ENCODE measurements around the gene KAT14. TPM values are rescaled to one million over a fixed set of nuclear protein-coding genes. Genes with fewer than 3 reads are reported as not detected.
"Not testable (repeated sequence)": the region's sequence is repeated elsewhere in the genome, so short reads cannot be mapped to it uniquely, and the experiment has no call there.

The KAT14 gene, protein sequence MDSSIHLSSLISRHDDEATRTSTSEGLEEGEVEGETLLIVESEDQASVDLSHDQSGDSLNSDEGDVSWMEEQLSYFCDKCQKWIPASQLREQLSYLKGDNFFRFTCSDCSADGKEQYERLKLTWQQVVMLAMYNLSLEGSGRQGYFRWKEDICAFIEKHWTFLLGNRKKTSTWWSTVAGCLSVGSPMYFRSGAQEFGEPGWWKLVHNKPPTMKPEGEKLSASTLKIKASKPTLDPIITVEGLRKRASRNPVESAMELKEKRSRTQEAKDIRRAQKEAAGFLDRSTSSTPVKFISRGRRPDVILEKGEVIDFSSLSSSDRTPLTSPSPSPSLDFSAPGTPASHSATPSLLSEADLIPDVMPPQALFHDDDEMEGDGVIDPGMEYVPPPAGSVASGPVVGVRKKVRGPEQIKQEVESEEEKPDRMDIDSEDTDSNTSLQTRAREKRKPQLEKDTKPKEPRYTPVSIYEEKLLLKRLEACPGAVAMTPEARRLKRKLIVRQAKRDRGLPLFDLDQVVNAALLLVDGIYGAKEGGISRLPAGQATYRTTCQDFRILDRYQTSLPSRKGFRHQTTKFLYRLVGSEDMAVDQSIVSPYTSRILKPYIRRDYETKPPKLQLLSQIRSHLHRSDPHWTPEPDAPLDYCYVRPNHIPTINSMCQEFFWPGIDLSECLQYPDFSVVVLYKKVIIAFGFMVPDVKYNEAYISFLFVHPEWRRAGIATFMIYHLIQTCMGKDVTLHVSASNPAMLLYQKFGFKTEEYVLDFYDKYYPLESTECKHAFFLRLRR
- 10.7 TPM for polyA plus RNA-seq (2013, experiment 1 of 2; ENCODE audit: insufficient read length)
- polyA plus RNA-seq (2013, experiment 2 of 2; ENCODE audit: insufficient read length): 11.5 TPM

DNA sequence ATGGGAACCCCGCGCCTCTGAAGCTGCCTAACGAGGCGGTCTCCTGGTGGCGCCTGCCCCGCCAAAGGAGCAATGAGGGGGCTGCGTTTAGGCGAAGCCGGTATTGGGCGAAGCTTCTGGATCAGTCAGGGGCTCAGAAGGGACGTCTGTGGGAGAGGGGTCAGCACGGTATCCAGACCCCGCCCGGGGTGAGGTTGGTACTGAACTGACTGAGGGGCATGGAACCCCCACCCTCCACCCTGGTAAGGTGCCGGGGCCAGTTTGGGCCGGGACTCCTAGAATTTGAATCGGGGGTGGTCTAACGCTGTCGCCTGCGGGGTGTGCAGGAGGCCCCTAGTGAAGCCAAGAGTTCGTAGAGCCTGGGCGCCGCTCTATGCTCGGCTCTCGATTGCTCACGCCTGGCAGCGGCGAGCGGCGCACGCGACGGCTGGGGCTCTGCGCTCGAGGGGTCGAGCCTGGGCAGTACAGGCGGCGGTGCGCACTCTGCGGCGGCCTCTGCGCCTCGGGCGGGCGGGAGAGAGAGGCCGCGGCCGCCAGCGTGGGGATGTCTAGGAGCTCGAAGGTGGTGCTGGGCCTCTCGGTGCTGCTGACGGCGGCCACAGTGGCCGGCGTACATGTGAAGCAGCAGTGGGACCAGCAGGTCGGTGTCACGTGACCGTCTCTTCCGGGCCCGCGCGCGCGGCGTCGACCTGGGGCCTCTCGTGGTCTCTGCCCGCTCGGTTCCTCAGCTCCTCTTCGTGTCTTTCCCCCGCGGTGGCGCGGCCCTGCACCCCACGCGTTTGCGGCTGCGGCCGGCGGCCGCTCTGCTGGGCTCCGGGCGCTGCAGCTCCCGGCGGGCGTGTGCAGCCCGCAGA is at the start of gene KAT14, which contains the start of gene PET117:
TSS of gene KAT14 (plus strand) at position 452 of the 854 bp plus-strand sequence. CDS start 4,798 bp downstream, outside the sequence.
TSS of gene PET117 (plus strand) at position 452 of the 854 bp plus-strand sequence. CDS start at position 545, 93 bp downstream.
- DNase-seq: peak; percentile 96

GRCh38 chr20:18088298-18088697 is 49.4 kb upstream of the KAT14 start:
- not testable (repeated sequence) for DNase-seq

DNA sequence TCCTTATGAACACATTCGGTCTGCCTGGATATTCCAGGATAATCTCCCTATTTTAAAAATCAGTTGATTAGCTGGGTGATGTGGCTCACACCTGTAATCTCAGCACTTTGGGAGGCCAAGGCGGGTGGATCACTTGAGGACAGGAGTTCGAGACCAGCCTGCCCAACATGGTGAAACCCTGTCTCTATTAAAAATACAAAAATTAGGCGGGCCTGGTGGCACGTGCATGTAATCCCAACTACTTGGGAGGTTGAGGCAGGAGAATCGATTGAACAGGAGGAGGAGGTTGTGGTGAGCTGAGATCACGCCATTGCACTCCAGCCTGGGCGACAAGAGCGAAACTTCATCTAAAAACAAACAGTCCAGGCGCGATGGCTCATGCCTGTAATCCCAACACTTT is 48.8 kb upstream of the KAT14 start:
- DNase-seq: not testable (repeated sequence)

GRCh38 chr20:18090044-18090443 is 47.6 kb upstream of the KAT14 start:
- DNase-seq: no peak

GRCh38 chr20:18090477-18090876 is 47.2 kb upstream of the KAT14 start:
- DNase-seq: no peak

DNA sequence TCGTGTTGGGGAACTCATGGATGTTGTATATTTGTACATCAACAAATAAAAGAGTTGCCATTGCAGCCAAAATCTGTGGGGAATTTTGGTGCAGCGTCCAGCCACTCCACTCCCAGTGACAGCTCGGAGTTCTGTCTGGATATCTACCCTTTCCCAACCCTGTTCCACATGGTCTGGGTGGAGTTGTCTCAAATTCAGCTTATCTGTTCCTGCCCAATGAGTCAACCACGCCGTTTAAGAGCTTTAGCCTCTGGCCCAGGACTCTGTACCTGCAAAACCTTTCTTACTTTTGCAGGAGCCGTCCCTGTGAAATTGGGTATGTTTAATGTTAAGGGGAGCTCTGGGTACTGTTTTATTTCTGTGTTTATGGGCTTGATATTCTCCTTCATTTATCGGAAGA is 46.0 kb upstream of the KAT14 start:
- DNase-seq: no peak

- DNase-seq: no peak
Measured at GRCh38 chr20:18092890-18093289, 44.8 kb upstream of the KAT14 start.

DNA sequence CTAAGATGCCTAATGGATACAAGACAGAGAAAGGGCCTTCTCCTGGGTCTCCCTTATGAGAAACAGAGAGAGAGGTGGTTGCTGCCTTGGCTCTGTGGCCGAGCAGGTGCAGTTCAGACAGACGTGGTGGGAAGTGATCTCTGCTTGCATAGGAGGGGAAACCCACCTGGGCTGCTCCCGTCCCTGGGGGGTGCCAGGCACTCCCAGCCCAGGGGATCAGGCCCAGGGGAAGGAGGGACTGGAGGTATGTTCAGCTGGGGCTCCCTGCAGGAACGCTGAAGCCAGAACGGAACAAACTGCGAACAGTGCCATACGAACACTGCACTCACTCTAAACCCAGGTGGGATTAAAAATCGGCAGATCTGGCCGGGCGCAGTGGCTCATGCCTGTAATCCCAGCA is 44.3 kb upstream of the KAT14 start:
- DNase-seq: no peak

DNA sequence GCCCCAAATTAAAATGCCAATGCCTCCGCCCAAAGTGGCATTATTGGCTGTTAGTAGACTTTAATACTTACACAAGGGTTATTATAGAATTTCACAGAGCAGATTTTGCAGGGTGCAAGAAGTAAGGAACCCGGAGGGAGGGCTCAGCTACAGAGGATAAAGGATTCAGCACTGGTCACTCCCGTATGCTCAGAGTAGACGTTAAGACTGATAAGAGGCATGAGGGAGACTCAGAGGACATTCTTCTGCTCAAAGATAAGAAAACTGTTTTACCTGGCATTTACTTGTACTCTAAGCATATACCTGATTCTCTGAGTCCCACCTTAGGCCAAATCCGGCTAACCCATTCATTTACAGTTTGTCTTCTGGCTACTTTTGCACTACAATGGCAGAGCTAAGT is 43.5 kb upstream of the KAT14 start:
- no peak for DNase-seq

DNA sequence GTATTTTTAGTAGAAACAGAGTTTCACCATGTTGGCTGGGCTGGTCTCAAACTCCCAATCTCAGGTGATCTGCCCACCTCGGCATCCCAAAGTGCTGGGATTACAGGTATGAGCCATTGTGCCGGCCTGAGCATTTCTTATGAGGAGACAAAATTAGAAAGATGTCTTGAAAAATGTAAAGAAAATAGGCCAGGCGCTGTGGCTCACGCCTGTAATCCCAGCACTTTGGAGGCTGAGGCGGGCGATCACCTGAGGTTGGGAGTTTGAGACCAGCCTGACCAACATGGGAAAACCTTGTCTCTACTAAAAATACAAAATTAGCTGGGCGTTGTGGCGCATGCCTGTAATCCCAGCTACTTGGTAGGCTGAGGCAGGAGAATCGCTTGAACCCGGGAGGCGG is 37.1 kb upstream of the KAT14 start:
- DNase-seq: not testable (repeated sequence)

GRCh38 chr20:18101125-18101810 is 36.4 kb upstream of the KAT14 start:
- DNase-seq: no peak

- no peak for DNase-seq
Measured at GRCh38 chr20:18103497-18103896, 34.2 kb upstream of the KAT14 start.

GRCh38 chr20:18108326-18108725 is 29.3 kb upstream of the KAT14 start:
- DNase-seq: no peak

- DNase-seq: not testable (repeated sequence)
Measured at GRCh38 chr20:18128574-18128973, 9.1 kb upstream of the KAT14 start.

GRCh38 chr20:18132663-18133062 is 5.0 kb upstream of the KAT14 start:
- DNase-seq: no peak

- no peak for DNase-seq
Measured at GRCh38 chr20:18133962-18134361, 3.7 kb upstream of the KAT14 start.

DNA sequence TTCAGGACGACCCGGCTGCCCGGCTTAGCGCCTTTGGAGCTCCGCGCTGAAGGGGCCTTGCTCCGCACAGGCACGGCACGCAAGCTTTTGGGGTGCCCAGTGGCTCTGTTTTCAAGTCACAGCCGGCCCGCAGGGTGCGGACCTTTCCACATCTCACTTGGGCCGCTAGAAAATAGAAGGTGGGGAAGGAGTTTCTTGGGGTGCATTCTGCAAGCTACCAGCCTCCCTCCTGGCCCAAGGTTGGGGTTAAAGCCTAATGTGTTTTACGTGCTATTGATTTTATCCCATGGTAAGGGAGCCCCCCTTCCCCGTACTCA is 561 bp downstream of the KAT14 start:
- no peak for DNase-seq

- DNase-seq: no peak
Measured at GRCh38 chr20:18138639-18139583, 1.2 kb downstream of the KAT14 start.

DNA sequence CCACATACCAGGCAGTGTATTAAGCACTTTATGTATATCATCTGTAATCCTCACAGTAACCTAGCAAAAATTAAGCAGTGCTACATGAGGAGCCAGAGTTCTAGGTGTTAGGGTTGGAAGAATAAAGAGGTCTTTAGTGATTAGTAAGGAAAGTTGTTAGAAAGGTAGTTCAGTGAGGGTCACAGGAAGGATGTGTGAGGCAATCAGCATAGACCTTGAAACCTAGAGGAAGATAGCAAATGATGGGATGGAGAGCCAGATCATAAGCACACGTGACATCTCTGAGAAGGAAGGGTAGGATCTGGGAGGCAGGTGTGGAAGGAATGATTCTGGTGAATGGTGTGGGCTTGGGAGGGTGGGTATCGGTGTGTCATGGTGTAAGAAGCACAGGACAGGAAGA is 2.2 kb downstream of the KAT14 start:
- DNase-seq: no peak

GRCh38 chr20:18144541-18145099 is 7.0 kb downstream of the KAT14 start:
- DNase-seq: no peak

DNA sequence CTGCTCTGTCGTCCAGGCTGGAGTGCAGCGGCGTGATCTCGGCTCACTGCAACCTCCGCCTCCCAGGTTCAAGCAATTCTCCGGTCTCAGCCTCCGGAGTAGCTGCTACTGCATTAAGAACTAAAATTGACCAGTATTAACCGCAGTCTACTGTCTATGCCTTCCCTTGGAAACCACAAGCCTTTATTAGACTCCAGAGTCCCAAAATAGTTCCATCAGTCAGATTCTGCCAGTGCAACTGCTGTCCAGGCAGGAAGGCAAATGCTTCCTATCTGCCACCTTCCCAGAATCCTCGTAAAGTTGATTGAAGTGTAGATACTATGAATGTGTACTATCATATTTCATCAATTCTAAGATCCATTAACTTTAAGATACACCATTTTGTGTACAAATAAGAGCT is 16.7 kb downstream of the KAT14 start:
- no peak for DNase-seq
